D721Med (cell line): ENCODE results near the gene SLC6A1.

ENCODE experiments used
- DNase-seq: peaks from one replicate; pipeline ENCODE4 v3.0.0; 2011; ENCODE audit warnings: low spot score; ENCODE audit not compliant: insufficient read length
- FAIRE-seq: peaks from 2 replicates; lab custom pipeline; 2011; peaks lifted over from hg19 to GRCh38; lab: Jason Lieb, UNC
- CTCF ChIP-seq: IDR thresholded peaks from 2 replicates; pipeline ENCODE4 v1.5.1; 2012; ENCODE audit warnings: mild to moderate bottlenecking, control low read depth; ENCODE audit not compliant: insufficient read depth; ENCODE audit errors: missing control alignments

Gene SLC6A1

GRCh38 chr3:10950476-10951294 is 41.9 kb upstream of the SLC6A1 start:
- DNase-seq (peak; percentile 62), FAIRE-seq (no peak)
- TF ChIP-seq CTCF = peak; percentile 62

DNA sequence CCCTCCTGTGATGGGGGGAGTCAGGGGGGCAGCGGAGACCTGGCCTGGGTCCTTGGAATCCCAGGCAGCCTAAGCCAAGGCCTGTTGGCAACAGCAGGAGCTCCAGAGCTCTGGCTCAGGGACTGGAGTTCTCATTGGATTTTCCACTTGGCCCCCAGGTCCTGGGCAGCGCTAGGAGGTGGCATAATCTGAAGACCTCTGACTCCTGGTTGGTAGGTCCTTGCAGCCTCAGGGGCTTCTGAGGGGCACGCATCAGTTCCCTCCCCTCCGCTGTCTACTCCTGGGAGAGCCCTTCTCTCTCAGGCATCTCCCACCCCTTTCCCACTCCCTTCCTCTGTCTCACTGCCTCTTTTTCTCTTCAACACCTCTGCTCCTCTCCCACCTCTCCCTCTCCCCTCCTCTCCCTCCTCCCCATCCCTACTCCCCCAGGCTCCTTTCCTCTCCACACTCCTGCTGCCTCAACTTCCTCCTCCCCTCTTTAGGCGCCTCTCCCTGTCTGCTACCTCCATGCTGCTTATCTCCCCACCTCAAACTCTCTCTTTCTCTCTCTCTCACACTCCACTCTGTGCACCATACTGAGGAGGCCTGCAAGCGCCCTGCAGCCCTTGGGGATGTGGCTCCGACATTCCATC is 41.1 kb upstream of the SLC6A1 start:
- FAIRE-seq = no peak
- TF ChIP-seq CTCF = no peak
- DNase-seq = no peak

DNA sequence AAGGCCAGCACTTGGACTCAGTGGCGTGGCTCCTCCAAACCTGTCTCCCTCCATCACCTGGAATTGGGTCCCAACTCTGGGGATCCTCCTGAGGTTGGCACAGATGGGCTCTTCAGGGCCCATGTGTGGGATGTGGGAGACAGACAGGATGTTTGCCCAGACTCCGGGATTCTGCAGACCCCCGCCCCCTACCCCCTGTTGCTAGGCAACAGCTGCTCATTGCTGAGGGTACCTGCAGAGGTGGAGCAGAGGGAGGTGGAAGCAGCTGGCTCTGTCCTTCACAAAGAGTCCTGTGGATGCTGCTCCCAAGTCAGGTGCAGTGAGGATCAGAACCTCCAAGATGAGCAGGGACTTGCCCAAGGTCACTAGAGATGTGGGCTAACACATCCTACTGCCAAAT is 40.0 kb upstream of the SLC6A1 start:
- DNase-seq = no peak
- no peak for FAIRE-seq
- no peak for TF ChIP-seq CTCF

- no peak for TF ChIP-seq CTCF
- no peak for FAIRE-seq
- DNase-seq = no peak
Measured at GRCh38 chr3:10954740-10955139, 37.8 kb upstream of the SLC6A1 start.

DNA sequence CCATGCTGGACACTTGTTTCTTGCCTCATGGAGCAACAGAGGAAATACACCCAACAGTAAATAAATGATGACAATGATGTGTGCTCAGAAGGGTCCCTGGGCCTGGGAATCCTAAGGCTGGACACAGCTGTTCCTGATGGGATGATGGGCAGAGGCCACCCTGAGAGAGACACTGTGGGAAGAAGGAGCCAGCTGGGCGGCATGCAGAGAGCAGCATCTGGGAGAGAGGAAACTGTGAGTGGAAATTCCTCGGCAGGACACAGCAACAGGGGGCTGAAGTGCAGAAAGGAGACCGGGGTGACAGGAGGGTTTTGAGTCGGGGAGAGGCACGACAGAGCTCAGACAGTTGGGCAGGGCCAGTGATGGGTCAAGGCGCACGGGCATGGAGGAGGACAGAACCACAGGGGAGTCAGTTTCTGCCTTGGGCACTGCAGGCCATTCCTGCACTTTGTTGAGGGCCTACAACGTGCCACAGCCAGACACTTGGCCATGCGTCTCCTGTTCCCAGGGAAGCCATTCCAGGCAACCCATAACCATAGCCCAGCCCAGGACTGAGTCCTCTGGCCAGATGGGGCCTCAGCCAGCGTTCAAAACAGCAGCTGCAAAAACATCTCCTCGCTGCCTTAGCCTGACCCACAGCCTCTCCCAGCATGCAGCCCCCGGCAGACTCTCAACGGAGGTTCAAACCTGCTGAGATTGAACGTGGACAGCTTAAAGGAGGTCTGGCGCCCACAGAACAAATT is 36.7 kb upstream of the SLC6A1 start:
- no peak for TF ChIP-seq CTCF
- DNase-seq (no peak), FAIRE-seq (no peak)

- DNase-seq = no peak
- FAIRE-seq = no peak
- TF ChIP-seq CTCF = no peak
Measured at GRCh38 chr3:10956531-10956930, 36.0 kb upstream of the SLC6A1 start.
